ENCODE data around the gene GRK5.

The GRK5 gene

DNA sequence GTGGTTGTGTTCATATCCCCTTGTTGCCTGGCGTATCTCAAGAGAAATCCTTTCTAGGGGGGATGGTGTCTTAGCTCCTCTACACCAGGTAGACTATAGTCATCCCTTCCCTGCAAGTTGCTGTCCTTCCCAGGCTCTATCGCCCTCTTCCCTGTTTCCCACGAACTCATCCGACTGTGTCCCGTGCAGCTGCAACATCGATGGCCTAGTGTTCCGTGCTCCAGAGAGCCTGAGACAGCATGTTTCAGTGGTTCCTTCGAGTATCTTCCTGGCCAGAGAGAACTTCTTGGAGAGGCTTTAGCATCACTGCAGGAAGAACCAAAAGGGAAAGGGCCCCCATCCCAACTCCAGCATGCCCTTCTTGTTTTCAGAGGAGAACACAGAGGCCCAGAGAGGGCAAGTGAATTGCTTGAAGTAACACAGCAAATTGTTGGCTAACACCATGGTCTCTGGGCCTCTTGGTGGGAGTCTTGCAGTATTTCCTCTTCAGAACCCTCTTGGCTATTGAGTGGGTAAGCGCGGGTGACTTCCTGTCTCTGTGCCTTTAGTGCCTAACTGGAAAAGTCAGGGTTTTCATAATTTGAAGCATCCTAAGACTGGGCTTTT is 172.2 kb downstream of the GRK5 start:
- DNase-seq (ENCODE audit: low spot score): no peak

DNA sequence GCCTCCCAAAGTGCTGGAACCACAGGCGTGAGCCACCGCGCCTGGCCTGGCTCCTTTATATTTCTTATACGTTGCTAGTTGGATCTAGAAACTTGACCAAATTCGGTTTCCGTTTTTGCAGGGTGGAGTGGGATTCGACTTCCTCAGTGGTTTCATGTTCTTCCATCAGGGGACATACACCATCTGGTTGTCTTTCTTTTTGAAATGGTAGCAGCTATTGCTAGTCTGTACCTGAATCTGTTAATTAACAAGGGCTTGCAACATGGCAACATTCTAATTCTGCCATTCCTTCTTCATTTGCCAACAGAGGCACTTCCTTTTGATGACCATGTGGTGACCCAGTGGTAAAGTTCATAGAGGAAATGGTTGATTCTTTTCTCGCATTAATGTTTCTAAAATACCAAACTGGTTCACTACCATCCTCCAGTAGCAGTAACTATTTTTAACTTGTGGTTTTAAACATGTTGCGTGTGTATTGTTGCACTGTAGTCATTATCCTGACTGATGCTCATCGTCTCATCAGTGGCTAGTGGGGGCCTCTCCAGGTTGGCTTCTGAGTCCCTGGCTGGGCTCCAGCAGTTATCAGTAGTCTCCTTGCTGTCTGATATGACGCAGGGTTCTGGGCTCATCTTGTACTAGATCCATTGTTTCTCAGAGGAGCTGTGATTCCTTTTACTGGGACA is 175.9 kb downstream of the GRK5 start:
- DNase-seq (ENCODE audit: low spot score): no peak

DNA sequence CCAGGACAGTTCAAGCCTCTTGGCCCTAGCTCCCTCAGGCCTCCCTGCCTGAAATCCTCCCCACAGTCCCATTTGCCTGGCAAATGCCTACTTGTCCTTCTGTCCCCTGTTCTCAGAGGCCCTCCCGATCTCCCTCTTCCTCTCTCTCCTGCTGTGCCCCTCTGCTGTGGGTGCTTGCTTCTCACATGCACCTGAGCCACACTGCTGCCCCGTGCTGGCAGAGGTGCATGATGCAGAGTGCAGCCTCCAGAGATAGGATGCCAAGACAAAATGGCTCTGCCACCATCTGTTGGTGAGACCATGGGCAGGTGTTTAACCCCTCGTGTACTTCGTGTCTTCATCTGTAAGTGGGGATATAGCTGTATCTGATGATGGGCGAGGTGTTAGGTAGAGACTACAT is 176.8 kb downstream of the GRK5 start:
- DNase-seq (ENCODE audit: low spot score): no peak

DNA sequence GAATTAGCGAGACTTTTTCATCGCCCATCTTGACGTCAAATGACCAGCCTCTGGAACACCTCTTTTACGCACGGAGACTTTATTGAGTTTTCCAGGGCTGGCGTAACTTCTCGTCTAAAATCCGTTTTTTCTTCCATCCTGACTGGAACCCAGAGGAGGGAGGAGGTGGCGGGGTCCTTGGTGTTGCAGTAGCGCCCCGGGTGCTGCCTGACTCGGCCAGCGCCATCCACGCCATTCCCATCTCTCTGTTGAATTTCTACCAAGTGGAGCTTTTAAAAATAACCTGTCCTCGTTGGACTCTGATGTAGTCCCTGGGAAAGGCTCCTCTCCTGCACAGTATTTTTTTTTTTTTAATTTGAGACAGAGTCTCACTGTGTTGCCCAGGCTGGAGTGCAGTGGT is 179.3 kb downstream of the GRK5 start:
- no peak for DNase-seq (ENCODE audit: low spot score)

DNA sequence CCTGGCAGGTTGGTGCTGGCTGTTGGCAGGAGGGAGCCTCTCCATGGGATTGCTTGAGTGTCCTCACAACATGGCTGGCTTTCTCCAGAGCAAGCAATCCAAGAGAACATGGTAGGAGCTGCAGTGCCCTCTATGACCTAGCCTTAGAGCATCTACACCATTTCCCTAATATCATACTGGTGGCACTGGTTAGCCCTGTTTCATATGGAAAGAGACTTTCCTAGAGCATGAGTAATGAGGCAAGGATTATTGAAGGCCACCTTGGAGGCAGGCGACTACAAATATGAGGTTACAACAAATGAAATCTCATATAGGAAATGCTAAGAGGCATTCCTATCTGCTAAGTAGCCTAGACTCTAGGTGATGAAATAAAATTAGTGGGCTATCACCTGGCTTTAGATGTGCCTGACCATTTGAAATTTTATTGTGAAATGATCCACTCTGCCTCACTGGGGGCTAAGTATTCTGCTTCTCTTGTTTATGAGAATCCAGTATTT is 181.5 kb downstream of the GRK5 start:
- DNase-seq (ENCODE audit: low spot score): no peak

DNA sequence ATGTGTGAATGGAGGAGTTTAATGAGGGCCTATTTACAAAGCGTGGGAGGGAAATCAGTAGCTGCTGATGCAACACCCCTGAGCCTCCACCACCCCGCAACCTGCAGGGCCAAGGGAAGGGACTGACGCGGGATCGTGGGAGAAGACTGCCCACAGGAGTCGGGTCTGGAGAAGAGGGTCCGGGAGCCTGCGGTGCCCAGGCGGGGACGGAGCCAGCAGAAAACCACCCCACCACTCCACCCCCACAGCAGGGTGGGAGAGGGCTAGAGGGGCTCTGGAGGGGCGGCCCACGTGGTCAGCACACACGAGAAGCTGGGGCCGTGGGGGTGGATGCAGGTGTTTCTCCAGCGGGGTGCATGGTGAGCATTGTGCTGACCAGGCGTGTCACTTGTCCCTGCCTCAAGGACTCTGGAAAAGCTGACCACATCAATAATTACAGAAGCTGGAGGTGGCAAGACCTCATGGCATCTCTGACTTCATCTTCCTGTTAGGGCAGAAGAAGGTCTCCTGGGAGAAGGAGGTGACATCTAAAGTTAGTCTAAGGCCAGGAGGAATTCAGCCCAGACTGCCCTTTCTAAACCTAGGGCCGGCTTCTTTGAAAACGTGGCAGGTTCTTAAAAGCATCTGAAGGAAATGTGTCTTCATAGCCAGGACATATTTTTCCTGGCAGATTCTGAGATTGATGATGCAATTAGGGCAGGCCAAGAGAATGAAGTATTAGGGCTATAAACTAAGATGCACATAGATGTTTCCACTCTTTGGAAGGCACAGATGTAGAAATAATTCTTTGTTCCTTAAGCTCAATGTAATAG is 184.3 kb downstream of the GRK5 start:
- no peak for DNase-seq (ENCODE audit: low spot score)

DNA sequence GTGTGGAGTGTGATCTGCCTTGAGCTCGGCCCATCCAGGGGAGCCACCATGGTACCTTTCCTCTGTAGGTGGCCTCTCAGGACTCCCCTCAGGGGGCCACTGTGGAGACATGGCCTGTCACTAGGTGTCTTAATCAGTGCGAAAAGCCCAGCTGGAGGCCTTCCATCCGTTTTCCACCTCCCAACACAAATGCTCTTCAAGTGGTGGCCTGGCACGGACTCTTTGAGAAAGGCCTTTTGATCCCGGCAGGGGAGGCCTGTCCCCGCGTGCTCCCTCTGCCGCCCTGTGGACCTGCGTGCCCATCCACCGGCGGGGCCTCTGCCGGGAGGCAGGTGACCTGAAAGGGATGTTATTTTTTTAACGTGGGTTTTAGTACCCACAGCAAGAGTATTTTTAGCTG is 185.6 kb downstream of the GRK5 start:
- DNase-seq (ENCODE audit: low spot score): no peak

DNA sequence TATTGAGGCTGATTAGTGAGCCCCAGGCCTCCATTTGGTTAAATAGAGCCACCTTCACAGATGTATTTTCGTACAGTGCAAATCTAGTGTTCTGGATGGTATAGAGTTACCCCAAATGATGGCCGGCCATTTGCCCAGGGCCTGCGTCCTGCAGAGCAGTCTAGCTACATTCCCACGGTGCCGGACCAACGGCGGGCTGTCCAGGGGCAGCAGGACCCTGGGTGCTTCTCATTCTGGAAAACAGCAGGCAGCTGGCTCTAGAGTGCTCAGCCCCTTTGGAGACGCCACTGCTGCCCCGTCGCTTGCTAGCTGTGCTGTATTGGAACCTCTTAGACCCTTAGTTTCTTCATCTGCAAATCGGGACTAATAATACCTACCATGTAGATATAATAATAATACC is 186.1 kb downstream of the GRK5 start:
- DNase-seq (ENCODE audit: low spot score): no peak

DNA sequence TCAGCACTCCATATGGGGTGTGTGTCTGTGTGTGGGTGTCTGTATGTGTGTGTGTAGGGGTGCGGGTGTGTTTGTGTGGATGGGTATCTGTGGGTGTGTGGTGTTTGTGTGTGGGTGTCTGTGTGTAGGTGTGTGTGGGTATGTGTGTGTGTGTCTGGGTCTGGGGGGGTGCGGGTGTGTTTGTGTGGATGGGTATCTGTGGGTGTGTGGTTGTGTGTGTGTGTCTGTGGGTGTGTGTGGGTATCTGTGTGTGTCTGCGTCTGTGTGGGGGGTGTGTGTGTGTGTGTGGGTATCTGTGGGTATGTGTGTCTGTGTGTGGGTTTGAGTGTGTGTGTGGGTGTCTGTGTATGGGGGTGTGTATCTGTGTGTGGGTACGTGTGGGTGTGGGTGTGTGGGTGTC is 186.5 kb downstream of the GRK5 start:
- no peak for DNase-seq (ENCODE audit: low spot score)

DNA sequence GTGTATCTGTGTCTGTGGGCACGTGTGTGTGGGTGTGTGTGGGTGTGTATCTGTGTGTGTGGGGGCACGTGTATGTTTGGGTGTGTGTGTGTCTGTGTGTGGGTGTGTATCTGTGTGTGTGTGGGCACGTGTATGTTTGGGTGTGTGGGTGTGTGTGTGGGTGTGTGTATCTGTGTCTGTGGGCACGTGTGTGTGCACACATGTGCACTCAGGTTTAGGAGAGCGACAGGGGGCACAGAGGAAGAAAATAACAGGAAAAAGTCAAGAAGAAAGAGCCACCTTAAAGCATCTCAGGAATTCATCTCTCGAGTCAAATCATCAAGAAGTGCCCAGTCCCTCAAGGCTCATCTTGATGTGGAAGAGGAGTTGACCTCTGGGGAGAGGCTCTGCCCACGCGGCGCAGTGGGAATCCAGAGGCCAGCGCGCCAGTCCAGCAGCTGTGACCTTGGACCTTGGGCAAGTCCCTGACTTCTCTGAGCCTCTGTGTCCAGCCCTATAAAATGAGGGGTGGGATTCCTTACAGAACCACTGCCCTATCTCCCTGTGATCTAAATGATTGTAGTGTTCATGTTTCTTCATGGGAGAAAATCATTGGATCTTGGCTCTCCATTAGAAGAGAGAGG is 187.4 kb downstream of the GRK5 start:
- DNase-seq (ENCODE audit: low spot score): no peak

DNA sequence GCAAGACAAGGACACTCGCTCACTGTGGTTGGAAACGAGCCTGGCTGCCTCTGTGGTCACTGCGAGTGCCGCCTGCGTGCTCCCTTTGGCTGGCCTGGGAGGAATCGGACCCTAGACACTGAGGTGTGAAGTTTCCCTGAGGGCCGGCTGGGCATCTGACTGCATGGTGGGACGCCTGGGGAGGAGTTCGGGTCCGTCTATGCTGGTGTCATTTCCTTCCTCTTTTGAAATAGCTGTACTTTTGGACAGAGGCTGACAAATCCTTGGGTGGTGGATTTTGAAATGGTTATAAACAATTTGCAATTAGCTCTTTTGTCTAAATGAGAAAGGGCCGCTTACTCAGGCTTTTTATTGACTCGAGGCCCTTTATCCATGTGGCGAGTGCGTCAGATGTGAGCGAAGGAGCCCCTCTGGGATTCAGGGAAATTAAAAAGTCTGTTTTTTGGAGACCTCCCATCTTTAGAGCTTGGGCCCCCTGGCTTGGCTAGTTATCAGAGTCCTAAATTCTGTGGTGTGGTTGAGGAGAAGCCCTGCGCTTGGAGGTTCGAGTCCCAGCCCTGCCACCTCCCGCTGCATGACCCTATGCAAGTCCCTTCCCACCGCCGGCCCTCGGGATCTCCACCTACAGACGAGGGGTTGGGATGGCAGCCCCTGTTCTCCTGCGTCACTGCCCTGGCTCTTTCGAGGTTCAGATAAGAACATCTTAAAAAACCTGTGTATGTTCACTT is 188.1 kb downstream of the GRK5 start:
- peak; percentile 35 for DNase-seq (ENCODE audit: low spot score)

DNA sequence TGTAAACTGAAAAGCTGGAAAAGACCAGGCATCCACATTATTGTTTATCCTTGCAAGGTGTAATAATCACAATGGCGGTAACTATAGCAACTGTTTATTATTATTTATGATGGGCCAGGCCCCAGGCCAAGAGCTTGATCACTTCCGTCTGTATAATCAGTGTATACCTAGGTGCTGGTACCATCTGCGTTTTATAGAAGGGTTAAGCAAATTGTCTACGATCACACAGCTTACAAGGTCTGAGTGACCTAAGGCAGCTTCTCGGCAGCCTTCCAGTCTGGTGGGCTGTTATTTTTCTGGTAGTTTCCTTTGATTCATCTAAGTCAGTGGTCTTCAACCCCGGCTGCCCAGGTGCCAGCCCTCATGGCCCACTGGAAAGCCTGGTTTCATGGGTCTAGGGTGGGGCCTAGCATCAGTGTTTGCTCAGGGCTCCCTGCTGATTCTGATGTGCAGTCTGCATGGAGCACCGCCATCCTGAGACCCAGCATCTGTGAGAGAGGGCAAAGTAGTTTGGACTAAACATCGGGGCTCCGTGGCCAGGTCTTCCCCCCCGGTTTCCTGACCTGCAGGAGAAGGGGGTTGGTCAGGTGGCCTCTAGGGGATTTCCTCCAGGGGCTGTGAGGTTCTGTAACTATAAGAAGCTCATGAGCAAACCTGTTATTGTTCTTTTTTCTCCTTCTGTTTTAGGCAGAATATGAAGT is 188.8 kb downstream of the GRK5 start:
- no peak for DNase-seq (ENCODE audit: low spot score)

DNA sequence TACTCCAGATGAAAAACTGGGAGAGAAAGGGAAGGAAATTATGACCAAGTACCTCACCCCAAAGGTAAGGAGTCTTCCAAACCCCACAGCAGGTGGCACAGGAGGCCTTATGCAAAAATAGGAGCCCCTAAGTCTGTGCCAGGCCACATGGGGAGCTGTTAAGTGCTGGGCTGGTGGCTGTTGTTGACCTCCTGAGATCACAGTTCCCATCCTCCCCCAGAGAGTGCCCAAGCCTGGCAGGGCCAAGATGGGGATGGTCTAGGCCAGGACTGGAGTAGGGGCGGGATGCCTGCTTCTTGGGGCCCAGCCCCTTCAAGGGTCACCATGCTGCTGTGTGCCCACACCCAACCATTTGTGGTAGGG is 189.3 kb downstream of the GRK5 start:
- no peak for DNase-seq (ENCODE audit: low spot score)

DNA sequence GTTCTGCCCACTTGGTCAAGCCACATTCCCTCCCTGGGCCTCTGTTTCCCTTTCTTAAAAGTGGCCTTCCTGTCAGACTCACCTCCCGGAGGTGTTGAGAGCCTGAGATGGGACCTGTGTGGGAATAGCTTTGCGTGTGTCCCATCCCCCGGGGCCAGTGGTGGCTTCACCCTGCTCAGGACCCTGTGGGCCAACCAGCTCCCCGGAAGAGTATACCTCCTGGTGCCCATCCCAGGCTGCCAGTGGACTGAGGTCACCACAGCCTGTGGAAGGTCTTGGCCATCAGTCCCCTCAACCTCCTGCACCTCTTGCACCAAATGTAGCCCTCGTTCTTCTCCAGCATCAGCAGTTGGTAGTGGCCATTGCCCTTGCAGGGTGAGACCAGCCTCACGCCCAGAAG is 190.0 kb downstream of the GRK5 start:
- no peak for DNase-seq (ENCODE audit: low spot score)

DNA sequence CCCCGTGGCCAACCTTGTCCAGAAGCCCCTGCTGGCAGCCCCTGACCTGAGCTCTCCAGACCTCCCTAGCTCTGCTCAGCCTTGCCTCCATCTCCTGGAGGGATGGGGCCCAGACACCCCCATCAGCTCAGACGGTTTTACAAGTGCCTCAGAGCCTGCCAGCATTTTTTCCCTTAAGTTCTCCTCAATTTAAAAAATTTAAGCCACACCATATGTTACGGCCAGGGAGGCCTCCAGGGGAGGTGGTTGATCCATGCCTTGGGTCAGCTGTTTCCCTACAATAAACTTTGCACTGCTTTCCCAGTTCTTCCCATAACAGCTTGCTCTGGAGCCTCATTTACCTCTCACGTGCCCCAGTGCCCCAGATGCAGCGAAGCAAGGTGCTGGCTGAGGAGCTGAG is 191.6 kb downstream of the GRK5 start:
- DNase-seq (ENCODE audit: low spot score): no peak

DNA sequence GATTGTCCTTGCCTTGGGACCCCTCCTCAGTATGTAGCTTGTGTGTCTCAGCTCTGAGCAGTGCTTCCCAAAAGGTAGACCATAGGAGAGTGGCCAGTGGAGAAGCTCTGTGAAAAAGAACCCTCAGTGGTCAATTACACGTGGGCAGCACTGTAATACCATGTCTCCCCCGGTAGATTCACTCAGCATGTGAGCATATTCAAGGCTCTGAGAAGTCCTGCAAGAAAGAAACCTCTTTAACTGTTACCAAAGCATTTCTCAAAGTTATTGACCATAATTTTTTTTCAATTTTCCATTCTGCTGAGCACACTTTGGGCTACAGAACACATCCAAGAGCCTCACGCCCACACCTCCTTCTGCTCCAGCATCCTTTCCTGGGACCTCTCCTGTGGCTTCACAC is 192.1 kb downstream of the GRK5 start:
- DNase-seq (ENCODE audit: low spot score): no peak

DNA sequence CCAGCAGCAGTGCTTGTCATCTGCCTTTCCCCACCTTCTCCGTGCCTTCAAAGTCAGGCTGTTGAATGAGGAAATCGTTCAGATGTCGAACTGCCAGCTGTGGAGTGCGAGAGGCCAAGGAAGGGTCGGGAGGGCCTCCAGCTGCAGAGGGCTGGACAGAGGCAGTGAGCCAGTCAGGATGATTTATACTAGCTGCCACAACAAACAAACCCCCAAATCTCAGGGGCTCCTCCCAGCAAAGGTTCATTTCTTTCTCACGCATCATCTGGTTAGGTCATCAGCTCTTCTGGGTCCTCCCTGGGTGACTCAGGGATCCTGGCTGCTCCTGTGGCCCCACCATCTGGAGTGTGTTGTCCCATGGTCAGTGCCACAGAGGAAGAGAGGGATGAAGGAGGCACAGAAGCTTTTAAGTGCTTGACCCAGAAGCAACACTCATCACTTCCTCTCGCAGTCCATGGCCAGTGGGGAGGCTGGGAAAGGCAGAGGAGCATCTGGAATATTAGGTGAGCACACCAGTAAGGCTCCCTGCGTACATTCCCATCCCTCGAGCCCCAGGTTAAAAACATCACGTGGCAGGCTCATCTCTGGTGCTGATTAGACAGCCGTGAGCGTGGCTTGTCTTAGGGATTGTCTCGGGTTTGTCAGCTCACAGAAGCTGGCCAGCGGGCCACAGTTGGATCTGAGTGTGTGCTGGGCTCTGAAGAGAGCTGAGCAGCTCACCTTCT is 194.5 kb downstream of the GRK5 start:
- no peak for DNase-seq (ENCODE audit: low spot score)

DNA sequence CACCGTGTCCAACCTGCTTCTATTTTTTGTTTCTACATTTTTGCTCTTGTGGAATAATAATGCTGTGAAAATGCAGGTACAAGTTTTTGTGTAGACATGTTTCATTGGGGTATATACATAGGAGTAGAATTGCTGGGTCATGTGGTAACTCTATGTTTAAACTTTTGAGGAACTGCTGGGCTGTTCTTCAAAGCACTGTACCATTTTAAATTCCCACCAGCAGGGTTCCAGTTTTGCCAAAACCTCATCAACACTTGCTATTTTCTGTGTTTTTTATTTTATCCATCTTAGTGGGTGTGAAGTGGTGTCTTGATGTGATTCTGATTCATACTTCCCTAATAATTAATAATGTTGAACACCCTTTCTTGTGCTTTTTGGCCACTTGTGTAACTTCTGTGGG is 196.6 kb downstream of the GRK5 start:
- DNase-seq (ENCODE audit: low spot score): no peak

DNA sequence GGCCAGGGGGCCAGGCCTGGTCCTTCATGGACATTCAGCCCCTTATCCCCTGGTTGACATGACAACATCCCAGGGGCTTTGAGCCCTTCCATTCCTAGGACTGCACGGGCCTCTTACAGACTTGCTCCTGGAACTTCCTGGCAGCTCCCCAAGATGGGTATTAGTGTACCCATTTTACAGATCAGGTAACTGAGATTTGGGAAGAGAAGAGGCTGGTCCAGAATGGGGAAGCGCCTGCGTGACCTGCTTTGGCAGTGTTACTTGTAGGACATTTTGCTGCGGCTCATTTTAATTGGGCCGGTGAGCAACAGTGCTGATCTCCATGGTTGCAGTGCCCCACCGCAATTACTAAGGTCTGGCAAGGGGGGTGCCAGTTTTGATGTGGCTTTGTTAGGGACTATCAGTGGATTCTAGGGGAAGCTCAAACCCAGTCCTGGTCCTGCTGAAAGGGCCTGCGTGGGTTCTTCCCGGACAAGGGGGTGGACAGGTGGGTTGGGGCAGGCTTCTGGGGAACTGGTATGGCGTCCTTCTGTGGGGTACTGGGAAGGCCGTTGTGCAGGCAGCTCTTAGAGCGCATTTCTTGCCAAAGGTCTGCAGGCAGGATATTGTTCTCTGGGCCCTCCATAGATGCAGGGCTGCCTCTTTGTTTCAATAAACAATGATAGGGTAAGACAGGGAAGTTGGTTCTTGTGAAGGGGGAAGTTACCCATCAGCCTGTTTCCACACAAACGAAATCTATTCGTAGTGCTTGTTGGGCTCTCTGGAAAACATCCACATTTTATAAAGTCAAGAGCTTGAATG is 197.5 kb downstream of the GRK5 start:
- no peak for DNase-seq (ENCODE audit: low spot score)

DNA sequence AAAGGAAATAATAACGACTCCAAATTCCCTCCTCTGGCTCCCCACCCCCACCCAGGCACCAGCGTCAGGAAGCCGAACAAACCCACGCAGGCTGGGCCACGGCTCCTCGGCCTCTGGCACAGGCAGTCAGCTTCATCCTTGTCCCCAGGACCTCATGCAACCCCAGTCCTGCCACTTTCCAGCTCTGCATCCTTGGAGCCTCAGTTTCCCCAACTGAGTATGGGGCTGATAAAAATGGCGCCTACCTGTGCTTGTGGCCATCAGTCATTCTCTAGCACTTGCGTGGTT is 198.1 kb downstream of the GRK5 start:
- DNase-seq (ENCODE audit: low spot score): no peak
